Middle frontal gyrus (tissue), 1 donor: ENCODE data around the gene LHX3.
"Not testable (repeated sequence)": the region's sequence is repeated elsewhere in the genome, so short reads cannot be mapped to it uniquely, and the experiment has no call there.

Experiments
- DNase-seq: peaks from one replicate; pipeline ENCODE4 v3.0.0-alpha.2; 2015; ENCODE audit warnings: low spot score; ENCODE audit errors: extremely low spot score

The LHX3 gene

DNA sequence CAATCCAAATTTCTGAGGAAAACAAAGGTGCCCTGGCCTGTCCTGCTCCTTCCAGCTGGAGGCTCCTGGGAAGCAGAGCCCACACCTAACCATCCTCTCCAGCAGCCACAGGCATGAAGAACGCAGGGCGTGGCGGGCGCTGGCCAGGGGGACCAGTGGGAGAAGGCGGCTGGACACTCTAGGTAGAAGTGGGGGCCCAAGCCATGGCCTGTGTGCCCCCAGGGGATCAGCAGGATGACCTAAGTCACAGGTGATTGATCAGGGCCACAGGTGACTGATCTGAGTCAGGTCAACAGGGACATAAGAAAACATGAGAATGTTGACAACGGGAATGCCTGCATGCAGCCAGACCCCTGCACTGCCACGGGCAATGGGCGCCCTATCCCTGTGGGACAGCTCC lies 37.3 kb upstream of the LHX3 start:
- no peak for DNase-seq

DNA sequence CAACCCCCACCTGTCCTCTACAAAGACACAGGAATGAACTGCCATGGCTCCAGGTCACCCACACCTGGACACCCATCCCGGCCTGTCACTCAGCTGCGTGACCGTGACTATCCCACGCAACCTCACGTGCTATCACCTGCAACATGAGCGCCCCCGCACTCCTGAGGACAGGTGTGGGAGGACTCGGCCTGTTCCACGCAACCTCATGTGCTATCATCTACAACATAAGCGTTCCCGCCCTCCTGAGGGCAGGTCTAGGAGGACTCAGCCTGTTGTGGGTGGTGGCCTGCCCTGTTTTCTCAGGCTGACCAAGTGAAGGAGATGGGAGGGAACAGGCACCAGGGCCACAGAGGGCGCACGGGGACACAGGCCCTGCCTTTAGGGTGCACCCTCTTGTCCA lies 36.6 kb upstream of the LHX3 start:
- no peak for DNase-seq

DNA sequence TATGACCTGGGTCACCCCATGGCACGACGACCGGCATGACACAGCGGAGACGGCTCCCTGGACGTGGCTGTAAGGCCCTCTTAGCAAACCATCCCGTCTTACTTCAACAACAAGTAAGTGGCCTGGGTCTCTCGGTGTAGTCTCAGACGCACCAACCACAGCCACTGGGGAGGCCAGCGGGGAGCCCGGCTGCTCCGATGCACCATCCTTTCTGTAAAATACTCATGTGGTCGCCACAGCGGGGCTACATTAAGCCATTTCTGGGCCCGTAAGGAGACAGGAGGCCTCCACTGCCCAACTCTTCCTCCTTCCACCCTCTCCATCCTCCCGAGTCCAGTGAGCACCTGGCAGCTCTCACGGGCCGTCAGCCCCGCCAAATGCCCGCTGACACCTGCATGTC lies 36.0 kb upstream of the LHX3 start:
- DNase-seq = no peak

DNA sequence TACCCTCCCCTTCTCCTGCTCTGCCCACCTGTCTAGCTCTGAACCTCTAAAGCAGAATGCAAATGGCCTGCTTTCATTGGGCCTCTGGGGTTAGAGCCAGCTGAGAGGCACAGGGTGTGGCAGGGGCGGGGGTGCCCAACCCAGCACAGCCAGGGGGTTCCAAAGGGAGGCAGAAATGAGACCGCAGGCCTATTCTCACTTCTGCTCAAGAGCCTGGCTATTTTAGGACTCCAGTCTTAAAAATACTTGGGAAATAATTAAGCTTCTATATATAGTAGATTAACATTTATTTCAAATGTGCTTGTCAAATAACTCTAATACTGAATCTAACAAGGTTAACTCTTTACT lies 35.0 kb upstream of the LHX3 start:
- DNase-seq = no peak

DNA sequence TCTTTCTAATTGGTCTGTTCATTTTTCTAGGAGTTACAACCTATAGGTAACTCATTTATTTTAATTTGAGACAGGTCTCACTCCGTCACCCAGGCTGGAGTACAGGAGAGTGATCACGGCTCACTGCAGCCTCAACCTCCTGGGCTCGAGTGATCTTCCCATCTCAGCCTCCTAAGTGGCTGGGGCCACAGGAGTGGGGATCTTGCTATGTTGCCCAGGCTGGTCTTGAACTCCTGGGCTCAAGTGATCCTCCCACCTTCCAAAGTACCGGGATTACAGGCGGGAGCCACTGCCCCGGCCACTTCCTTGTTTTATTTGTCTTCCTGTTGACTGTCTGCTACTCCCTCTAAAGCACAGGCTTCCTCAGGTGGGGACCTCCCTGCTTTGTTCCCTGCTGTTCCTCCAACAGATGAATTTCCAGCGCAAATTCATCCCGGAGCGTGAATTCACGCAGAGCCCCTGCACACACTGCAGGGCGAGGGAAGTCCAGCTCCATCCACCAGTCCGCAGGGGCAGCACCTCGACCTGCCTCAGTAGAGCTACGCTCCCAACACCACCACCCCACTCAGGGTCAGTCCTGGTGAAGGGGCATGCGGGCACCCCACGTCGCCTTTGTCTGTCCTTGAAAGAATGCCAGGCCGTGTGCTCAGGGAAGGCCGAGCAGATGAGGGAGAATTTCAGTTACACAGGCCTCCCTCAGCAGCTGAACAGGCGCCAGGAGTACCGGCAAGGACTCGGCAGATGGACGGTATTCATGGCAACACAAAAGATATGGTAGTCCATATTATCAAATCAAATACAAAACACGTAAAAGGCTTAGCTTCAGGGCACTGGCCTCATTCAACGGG lies 34.4 kb upstream of the LHX3 start:
- DNase-seq = no peak

DNA sequence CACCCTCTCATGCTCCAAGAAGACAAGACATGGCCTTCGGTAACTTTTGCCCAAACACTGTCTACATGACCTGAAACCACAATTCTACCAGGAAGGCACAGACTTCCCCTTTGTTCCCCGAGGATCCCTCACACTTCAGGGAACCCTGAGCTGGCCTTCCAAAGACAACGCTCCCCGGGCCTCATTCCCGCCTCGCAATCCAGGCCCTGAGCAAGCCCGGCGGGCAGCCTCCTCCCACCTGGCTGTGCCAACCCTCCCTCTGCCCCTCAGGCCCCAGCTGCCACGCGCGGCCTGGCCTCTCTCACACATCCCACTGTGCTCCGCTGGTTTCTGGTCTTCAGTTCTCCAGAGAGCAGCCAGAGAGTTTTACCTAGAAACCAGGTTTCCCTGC lies 33.4 kb upstream of the LHX3 start:
- no peak for DNase-seq

DNA sequence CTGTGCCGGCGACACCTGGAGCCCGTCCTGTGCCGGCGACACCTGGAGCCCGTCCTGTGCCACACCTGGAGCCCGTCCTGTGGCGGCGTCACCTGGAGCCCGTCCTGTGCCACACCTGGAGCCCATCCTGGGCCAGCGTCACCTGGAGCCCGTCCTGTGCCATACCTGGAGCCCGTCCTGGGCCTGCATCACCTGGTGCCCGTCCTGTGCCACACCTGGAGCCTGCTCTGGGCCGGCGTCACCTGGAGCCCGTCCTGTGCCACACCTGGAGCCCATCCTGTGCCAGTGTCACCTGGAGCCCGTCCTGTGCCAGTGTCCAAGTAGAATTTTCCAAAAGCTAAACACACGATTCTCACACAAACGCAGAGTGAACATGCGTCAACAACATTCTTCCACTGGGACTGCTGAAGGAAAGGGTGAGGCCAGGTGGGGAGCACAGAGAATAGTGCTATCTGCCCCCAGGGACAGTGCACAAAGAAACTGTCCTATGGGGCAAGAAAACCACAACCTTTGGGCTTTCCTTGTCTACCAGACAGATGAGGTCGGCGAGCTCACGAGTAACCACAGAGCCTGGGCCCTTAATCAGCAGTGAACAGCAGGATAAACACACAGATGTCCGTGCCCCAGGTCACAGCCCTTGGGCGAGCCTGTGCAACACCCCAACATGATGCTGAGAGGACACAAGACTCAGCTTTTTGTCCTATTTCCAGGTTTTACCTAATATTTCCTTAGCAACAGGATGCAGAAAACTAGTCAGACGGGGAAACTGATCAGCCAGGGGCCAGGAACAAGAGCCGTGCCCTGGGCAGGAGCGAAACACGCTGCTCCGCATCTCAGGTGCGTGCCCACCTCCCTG lies 32.8 kb upstream of the LHX3 start:
- DNase-seq = no peak

DNA sequence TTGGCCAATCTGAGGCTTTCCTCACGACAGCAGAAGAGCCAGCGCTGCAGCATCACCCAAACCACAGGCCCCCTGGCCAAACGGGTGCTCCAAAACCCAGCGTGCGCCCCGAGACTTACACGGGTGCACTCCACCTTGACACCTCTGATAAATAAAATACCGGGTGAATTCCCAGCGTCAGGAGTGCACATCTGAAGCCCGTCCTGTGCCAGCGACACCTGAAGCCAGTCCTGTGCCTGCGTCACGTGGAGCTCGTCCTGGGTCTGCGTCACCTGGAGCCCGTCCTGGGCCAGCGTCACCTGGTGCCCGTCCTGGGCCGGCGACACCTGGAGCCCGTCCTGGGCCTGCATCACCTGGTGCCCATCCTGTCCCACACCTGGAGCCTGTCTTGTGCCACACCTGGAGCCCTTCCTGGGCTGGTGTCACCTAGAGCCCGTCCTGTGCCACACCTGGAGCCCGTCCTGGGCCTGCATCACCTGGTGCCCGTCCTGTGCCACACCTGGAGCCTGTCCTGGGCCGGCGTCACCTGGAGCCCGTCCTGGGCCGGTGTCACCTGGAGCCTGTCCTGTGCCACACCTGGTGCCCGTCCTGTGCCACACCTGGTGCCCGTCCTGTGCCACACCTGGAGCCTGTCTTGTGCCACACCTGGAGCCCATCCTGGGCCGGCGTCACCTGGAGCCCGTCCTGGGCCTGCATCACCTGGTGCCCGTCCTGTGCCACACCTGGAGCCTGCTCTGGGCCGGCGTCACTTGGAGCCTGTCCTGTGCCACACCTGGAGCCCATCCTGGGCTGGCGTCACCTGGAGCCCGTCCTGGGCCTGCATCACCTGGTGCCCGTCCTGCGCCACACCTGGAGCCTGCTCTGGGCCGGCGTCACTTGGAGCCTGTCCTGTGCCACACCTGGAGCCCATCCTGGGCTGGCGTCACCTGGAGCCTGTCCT lies 31.8 kb upstream of the LHX3 start:
- DNase-seq = not testable (repeated sequence)

DNA sequence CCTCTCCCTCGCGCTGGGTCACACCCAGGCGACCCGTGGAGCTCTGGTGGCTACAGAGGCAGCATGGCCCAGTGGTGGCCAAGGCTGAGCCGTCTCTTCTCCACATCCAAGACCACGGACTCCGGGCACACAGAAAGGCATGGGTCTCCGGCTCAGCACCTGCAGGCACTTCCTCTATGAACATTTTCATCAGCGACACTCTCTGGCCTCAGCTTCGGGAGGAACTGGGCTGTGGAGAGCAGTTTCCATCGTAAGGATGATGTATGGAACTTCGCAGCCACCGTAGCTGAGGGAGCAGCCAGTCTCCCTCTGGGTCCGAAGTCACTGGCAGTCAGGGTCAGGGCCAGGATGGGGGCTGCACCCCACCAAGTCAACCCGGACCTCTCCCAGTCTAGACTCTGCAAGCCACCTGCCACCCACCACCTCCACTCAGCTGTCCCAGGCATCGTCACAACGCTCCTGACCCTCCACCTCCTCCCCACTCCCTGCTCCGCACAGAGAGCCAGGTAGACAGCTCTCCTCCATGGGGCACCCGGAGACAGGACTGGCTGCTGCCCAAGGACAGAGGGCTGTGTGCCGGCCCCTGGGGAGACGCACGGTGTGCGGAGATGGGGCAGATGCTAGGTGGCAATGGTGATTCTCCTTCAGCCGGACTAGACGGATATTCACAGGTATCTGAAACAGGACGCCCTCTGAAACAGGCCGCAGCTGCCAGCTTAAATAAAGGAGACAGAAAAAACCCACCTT lies 31.0 kb upstream of the LHX3 start:
- DNase-seq = no peak

DNA sequence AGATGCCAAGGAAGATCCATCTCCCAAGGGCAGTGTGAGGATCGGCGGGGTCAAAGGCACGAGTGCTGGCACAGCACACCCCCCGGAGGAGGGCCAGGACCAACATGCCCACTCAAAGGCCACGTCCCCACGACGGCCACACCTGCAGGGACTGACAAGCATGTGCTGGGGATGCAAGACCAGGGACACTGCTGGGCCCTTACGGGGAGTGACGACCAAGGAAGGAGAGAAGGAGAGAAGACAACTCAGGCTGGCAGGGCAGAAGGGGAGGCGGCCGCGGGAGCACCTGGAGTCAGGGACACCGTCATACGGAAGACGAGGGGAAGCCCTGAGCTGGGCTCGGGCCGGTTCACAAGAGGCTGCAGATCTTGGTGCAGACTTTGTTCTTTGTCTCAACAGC lies 30.2 kb upstream of the LHX3 start:
- DNase-seq = no peak

DNA sequence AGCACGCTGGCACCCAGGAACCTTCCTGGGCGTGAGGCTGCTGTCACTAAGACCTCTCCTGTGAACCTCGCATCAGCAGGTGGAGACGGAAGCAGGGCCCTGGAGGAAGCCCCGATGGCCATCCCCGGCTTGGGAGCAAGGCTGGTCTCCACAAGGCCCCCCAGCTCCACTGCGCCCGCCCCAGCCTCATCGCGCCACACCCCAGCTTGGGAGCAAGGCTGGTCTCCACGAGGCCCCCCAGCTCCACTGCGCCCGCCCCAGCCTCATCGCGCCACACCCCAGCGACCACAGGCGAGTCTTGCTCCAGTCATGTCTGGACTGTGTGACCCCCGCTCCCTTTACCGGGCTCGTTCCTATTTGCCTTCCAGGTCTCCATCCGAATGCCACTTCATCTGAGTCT lies 29.7 kb upstream of the LHX3 start:
- DNase-seq = no peak

DNA sequence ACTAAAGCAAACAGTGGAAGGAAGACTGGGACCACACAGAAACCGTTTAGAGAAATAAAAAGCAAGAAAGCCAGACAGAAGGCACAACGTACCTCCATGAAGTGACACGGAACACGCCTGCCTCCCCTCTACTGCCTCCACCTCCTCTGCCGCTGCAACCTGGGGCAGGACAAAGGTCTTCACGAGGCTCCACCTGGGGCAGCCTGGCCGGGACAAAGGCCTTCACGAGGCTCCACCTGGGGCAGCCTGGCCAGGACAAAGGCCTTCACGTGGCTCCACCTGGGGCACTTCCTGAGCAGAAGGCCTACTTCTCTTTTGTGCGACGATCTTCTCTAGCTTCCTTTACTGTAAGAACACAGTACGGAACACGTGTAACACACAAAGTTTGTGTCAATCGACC lies 28.9 kb upstream of the LHX3 start:
- no peak for DNase-seq

DNA sequence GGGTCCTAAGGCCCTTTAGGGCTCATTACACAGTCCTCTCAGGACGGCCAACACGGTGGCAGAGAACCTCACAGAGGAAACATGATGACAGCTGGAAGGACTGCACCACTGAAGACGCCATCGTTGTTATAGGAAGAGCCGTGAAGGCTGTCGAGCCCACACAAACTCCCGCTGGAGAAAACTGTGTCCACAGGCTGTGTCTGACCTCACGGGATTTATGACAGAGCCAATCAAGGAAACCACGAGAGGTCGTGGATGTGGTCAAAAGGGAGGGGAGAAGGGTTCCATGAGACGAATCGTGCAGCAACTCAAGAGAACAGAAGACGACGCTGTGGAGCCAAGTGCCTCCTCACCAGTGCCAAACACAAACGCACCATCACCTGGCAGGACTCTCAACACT lies 28.5 kb upstream of the LHX3 start:
- no peak for DNase-seq

DNA sequence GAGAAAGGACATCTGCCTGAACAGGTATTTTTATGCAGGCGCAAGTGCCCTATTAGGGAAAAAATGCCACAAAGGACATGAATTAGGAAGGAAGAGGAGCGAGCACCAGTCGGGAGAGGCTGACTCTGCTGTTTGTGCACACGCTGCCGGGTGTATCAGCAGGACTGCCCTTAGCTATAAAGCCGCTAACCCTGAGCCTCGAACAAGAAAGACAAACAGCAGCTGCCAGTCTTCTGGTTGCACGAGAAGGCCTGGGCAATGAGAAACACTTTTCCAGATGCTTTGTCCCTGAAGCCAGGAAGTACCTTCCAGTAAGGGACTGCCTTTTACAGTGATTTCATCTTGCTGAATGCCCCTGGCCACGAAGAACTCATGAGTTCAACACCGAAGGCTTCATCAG lies 28.0 kb upstream of the LHX3 start:
- no peak for DNase-seq

DNA sequence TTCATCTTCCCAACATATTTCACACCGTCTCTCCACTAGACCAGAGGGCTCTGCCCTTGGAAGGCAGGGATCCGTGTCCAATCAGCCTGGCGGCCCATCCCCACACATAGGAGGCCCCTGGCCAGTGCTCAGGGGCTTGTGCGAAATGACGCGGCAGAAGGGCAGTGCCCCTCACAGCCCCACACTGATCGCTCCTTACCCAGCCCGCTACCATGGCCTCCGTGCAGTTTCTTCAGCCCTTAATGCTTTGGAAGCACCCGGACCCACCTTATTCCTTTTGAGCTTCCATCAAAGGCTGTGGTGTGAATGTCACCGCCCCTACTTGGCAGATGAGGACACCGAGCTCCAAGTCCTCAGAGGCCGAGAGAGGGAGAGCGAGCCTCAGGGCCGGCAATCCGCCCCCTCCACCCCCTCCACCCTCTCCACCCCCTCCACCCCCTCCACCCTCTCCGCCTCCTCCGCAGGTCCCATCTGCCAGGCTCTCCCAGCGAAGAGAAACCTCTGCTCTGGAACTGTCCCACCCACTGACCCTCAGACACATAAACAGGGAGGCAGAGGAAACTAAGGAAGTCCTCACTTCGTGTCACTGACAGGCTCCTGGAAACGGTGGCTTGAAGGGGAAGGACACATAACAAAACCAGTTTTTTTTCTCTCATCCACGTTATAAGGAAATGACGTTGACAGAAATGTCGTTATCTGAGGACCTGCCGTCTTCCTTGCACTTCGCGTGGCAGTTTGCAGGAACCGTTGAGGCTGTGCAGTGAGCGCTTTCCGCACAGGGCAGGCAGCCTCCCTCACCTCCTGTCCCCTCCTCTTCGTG lies 26.8 kb upstream of the LHX3 start:
- DNase-seq = no peak

DNA sequence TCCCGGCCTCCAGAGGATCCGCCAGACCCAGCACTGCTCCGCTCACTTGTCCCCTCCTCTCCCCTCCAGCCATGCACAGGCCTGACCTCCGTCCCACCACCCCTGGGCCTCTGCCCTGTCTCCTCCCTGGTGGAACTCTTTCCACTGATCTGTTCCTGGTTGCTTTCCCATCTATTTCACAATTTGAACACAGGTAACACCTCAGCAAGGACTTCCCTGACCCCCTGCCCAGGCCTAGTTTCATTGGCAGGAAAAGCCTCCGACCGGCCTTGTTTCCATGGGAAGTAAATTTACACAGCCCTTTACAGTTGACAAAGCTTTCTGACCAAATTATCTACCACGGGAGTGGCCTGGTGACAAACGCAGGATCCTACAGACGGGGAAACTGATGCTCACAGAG lies 25.8 kb upstream of the LHX3 start:
- no peak for DNase-seq

DNA sequence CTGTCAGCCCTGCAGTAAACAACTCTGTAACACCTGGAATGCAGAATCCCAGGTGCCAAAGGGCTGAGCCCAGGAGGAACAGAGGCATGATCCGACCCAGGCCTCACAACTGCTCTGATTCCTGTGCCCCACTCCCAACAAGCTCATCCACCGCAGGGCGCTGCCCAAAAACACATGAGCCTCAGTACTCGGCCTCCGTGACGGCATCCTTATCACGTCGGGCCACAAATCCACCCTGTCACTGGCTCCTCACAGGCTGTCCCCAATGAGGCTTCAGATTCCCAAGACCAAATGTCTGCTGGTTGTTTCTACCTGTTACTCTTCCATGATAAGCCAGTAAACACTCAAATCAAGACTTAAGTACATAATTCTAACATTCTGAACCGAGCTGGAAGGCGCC lies 25.4 kb upstream of the LHX3 start:
- no peak for DNase-seq

DNA sequence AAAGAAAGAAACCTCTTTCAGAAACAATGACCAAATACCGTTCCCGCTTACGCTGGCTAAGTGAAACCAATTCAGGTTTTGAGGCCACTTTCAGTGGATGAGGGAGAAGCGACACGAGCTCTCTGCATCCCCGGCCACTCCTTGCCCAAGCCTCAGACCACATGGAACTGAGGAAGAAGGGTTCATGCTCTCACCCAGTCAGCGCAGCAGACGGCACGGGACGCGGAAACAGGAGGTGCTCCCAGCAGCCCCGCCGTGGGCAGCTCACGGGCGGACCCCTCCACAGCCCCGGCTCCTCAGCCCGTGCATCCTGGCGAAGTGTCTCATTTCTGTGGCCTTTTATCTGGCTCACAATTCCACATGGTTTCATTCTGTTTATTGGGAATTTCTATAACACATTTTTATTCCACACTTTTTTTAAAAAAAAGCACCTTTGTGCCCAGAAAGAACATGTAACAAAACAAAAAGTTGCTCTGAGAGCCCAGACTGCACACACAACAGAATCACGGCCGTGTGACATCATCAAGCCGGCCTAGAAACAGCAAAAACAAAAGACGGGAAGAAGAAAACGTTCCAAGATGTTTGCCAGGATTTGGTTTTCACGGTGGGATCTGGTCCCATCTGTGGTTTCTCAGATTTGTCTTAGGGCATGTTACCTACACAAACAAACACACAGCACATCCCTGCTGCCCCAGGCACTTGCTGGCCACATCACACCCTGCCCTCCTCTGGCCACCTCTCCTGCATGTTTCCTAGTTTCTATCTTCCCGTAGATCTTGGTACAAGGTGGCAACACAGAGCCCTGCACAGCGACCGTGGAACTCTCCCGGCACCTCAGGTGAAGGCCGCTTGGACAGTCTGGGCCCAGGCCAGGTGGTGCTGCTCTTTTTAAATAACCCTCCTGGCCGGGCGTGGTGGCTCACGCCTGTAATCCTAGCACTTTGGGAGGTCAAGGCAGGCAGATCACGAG lies 24.5 kb upstream of the LHX3 start:
- no peak for DNase-seq
